ENCODE results near the gene RNF5.
A peak's percentile ranks its signal among the peaks of the same experiment; 100 is the strongest.
"Not testable (repeated sequence)": the region's sequence is repeated elsewhere in the genome, so short reads cannot be mapped to it uniquely, and the experiment has no call there.

RNF5 gene

DNA sequence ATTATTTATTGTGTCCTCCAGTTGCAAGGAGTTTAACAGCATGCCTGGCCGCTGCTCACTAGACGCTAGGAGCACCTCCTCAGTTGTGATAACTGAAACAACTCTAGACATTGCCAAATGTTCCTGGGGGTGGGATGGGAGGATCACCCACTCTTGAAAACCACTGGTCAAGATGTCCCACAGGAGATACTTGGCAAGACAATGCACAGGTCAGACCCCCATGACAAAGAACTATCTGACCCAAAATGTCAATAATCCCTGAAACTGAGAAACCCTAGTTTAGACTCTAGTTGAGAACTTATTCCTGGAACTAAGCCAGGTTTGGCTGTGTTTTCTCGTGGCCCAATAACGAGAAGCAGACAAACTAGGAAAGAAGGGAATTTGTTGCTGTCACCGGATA is 38.6 kb upstream of the RNF5 start (continued):
- no peak for TF ChIP-seq ZNF354C (tag by site-specific recombination; IDR thresholded peaks at IDR 0.05; ENCODE audit: borderline replicate concordance, low read depth)
- TF ChIP-seq WT1 (tag by site-specific recombination; IDR thresholded peaks at IDR 0.05) = no peak
- no peak for TF ChIP-seq PRDM1 (tag by site-specific recombination; IDR thresholded peaks at IDR 0.05)
- no peak for TF ChIP-seq ZBTB7A (tag by site-specific recombination; IDR thresholded peaks at IDR 0.05; ENCODE audit: low read depth)
- TF ChIP-seq, protein P1, sequence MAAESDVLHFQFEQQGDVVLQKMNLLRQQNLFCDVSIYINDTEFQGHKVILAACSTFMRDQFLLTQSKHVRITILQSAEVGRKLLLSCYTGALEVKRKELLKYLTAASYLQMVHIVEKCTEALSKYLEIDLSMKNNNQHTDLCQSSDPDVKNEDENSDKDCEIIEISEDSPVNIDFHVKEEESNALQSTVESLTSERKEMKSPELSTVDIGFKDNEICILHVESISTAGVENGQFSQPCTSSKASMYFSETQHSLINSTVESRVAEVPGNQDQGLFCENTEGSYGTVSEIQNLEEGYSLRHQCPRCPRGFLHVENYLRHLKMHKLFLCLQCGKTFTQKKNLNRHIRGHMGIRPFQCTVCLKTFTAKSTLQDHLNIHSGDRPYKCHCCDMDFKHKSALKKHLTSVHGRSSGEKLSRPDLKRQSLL (tag by site-specific recombination; IDR thresholded peaks at IDR 0.05) = no peak

DNA sequence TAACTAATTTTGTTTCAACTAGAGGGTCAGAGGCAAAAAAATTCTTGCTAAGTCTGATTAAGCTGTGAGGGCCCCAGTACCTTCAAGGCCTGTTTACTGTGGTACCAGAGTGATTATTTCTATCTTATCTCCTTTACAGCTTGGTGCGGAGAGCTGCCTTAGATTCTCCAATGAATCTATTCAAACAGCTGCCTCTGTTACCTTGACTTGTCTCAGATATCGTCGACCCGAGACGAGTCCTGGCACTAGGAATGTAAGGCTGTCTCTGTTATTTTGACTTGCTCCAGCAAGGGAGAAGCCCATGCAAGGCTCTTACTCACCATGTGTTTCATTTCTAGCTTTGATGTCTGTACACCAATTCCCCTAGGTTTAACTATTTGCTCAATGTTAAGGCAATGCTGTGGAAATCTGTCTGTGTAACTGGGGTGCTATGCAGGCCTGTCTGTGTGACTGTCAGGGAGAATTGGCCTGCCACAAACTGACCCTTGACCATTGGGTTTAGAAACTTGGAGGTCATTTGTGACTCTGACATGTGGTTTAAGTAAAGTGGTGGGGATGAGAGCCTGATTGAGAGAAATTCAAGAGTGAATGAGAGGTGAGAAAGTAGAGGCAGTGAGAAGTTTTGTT is 37.7 kb upstream of the RNF5 start:
- H3K36me3 ChIP-seq (ENCODE audit: control insufficient read depth in 2 of 2, insufficient read depth in 1 of 2, low read length in 2 of 2) = no peaks in the 10 kb centered on the region
- ChIA-PET POLR2A (no interaction called here), CTCF (no interaction called here)
- no peak overlapping the region for H3K4me3 ChIP-seq (ENCODE audit: low read depth, low read length)
- no peaks in the 10 kb centered on the region for H3K4me1 ChIP-seq (ENCODE audit: control insufficient read depth, insufficient read depth, low read length)
- no peak for TF ChIP-seq GLIS1 (tag by site-specific recombination; IDR thresholded peaks at IDR 0.05)
- no peak for TF ChIP-seq SCRT2 (tag by site-specific recombination; IDR thresholded peaks at IDR 0.05)
- no peak for TF ChIP-seq OVOL3 (tag by site-specific recombination; IDR thresholded peaks at IDR 0.05)
- TF ChIP-seq ZNF24 (tag by site-specific recombination; IDR thresholded peaks at IDR 0.05) = no peak
- TF ChIP-seq ZNF510 (tag by site-specific recombination; IDR thresholded peaks at IDR 0.05; ENCODE audit: insufficient replicate concordance) = no peak
- no peak for TF ChIP-seq HOXD13 (CRISPR knock-in tag; IDR thresholded peaks at IDR 0.05; ENCODE audit: borderline replicate concordance)
- TF ChIP-seq ZNF843 (tag by site-specific recombination; IDR thresholded peaks at IDR 0.05) = no peak
- no peak for TF ChIP-seq ZNF221 (tag by site-specific recombination; IDR thresholded peaks at IDR 0.05; ENCODE audit: borderline replicate concordance)
- TF ChIP-seq ZNF184 (tag by site-specific recombination; IDR thresholded peaks at IDR 0.05) = no peak
- TF ChIP-seq ZFP41 (tag by site-specific recombination; IDR thresholded peaks at IDR 0.05; ENCODE audit: borderline replicate concordance) = no peak
- no peak for TF ChIP-seq ZNF670 (tag by site-specific recombination; IDR thresholded peaks at IDR 0.05; ENCODE audit: low read depth)
- TF ChIP-seq ZNF354C (tag by site-specific recombination; IDR thresholded peaks at IDR 0.05; ENCODE audit: borderline replicate concordance, low read depth) = no peak
- no peak for TF ChIP-seq ZNF174 (tag by site-specific recombination; IDR thresholded peaks at IDR 0.05)
- no peak for TF ChIP-seq ZNF530 (tag by site-specific recombination; IDR thresholded peaks at IDR 0.05; ENCODE audit: low read depth)
- no peak for TF ChIP-seq ZNF585B (tag by site-specific recombination; IDR thresholded peaks at IDR 0.05)
- TF ChIP-seq, protein P2, sequence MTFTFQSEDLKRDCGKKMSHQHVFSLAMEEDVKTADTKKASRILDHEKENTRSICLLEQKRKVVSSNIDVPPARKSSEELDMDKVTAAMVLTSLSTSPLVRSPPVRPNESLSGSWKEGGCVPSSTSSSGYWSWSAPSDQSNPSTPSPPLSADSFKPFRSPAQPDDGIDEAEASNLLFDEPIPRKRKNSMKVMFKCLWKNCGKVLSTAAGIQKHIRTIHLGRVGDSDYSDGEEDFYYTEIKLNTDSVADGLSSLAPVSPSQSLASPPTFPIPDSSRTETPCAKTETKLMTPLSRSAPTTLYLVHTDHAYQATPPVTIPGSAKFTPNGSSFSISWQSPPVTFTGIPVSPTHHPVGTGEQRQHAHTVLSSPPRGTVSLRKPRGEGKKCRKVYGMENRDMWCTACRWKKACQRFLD (tag by site-specific recombination; IDR thresholded peaks at IDR 0.05) = no peak
- no peak overlapping the region for H3K27ac ChIP-seq (ENCODE audit: extremely low read depth, low read depth, low read length)
- no peaks in the 10 kb centered on the region for H3K9me3 ChIP-seq (ENCODE audit: control insufficient read depth, insufficient read depth, low read depth, low read length)

DNA sequence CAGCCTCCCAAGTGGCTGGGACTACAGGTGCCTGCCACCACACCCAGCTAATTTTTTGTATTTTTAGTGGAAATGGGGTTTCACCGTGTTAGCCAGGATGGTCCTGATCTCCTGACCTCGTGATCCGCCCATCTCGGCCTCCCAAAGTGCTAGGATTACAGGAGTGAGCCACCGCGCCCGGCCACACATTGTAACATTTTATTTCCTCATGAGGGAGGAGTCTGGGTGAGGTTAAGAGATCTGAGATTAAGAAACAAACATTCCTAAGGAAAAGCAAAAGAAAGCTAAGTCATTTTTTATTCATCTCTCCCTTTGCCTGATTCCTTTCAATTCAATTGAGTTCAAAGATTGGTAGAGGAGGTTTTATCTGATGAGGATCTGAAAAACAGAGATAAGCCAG is 34.0 kb upstream of the RNF5 start:
- H3K36me3 ChIP-seq (ENCODE audit: control insufficient read depth in 2 of 2, insufficient read depth in 1 of 2, low read length in 2 of 2); H3K4me3 ChIP-seq (ENCODE audit: low read depth, low read length); H3K9me3 ChIP-seq (ENCODE audit: control insufficient read depth, insufficient read depth, low read depth, low read length); H3K27ac ChIP-seq (ENCODE audit: extremely low read depth, low read depth, low read length); H3K4me1 ChIP-seq (ENCODE audit: control insufficient read depth, insufficient read depth, low read length): not testable (repeated sequence)
- POLR2A ChIA-PET = interaction anchor here (0.5 to 3.2 kb wide), 3 partner anchors 9 to 32 kb away, joined by 5 to 26 read pairs (median 6); partner anchors contain the start of genes AGPAT1 and FKBPL
- CTCF ChIA-PET = interaction anchor here (0.6 to 3.0 kb wide), 3 partner anchors 26 to 905 kb away, joined by 3 to 14 read pairs (median 3); no protein-coding TSS in a partner anchor
- peak; percentile 89 for TF ChIP-seq KLF1 (tag by site-specific recombination; IDR thresholded peaks at IDR 0.05)

Data from HEK293 (cell line).